SK-N-SH (cell line): ENCODE results near the gene FBXW10. TPM values are rescaled to one million over a fixed set of nuclear protein-coding genes. Genes with fewer than 3 reads are reported as not detected.
"Not testable (repeated sequence)": the region's sequence is repeated elsewhere in the genome, so short reads cannot be mapped to it uniquely, and the experiment has no call there.

Experiments used
- CTCF ChIA-PET: fragments of 300-600, 350-600 bp; formaldehyde crosslinking; extraction: SDS; loops from one replicate; lab custom pipeline; 2021; lab: Yijun Ruan, JAX
- POLR2A ChIA-PET: fragments of 350-600 bp; sonication (Branson Sonifier 250); formaldehyde crosslinking; extraction: SDS; loops from one replicate; lab custom pipeline; 2020; ENCODE audit warnings: antibody characterized with exemption, inconsistent platforms; lab: Yijun Ruan, JAX
- DNase-seq: peaks from one replicate; pipeline ENCODE4 v3.0.0; 2012
- H2AFZ ChIP-seq: fragments of 200-600 bp; sonication (generic); 2 replicates; pipeline ENCODE4 v1.8.1; 2016; ENCODE audit warnings: antibody characterized with exemption, mild to moderate bottlenecking, low read depth
- H3F3A ChIP-seq: fragments of 200-600 bp; sonication (generic); replicated peaks from 2 replicates; pipeline ENCODE3; 2016; ENCODE audit warnings: antibody characterized with exemption, mild to moderate bottlenecking; ENCODE audit not compliant: insufficient read depth
- H3K27ac ChIP-seq, 2 experiments: fragments of 200-500 bp in 1 of 2; fragments of 200-600 bp in 1 of 2; sonication (Bioruptor generic) in 1 of 2; sonication (generic), shearing (Covaris generic) in 1 of 2; 2 replicates each; pipeline versions ENCODE4 v1.5.1 to v1.6.1; 2014 to 2016; ENCODE audit warnings: low read depth in 2 of 2, inconsistent platforms in 1 of 2, low read length in 1 of 2, mild to moderate bottlenecking in 1 of 2, mixed read lengths in 1 of 2
- H3K27me3 ChIP-seq: fragments of 200-600 bp; sonication (generic), shearing (Covaris generic); 2 replicates; pipeline ENCODE4 v1.6.1; 2016; ENCODE audit warnings: mixed run types; ENCODE audit not compliant: insufficient read depth
- H3K36me3 ChIP-seq, 2 experiments: fragments of 200-500 bp in 1 of 2; fragments of 200-600 bp in 1 of 2; sonication (Bioruptor generic) in 1 of 2; sonication (generic) in 1 of 2; replicated peaks in 1 of 2; 2 replicates each; pipeline versions ENCODE3 to v1.5.1; 2014 to 2016; ENCODE audit warnings: low read length in 1 of 2, mild to moderate bottlenecking in 1 of 2; ENCODE audit not compliant: insufficient read depth in 2 of 2, control insufficient read depth in 1 of 2
- H3K4me1 ChIP-seq, 2 experiments: fragments of 200-500 bp in 1 of 2; fragments of 200-600 bp in 1 of 2; sonication (Bioruptor generic) in 1 of 2; sonication (generic), shearing (Covaris generic) in 1 of 2; 2 replicates each; pipeline versions ENCODE4 v1.5.1 to v1.6.1; 2014 to 2016; ENCODE audit warnings: low read depth in 1 of 2, low read length in 1 of 2, mixed run types in 1 of 2; ENCODE audit not compliant: insufficient read depth in 2 of 2, control insufficient read depth in 1 of 2
- H3K4me2 ChIP-seq: fragments of 200-600 bp; sonication (generic), shearing (Covaris generic); 2 replicates; pipeline ENCODE4 v1.6.1; 2017; ENCODE audit warnings: mixed run types
- H3K4me3 ChIP-seq, 2 experiments: fragments of 200-500 bp in 1 of 2; fragments of 200-600 bp in 1 of 2; sonication (Bioruptor generic) in 1 of 2; sonication (generic), shearing (Covaris generic) in 1 of 2; 2 replicates each; pipeline versions ENCODE4 v1.5.1 to v1.8.1; 2014 to 2016; ENCODE audit warnings: low read depth in 2 of 2, inconsistent platforms in 1 of 2, low read length in 1 of 2, mild to moderate bottlenecking in 1 of 2, mixed read lengths in 1 of 2, moderate library complexity in 1 of 2
- H3K79me2 ChIP-seq: fragments of 200-600 bp; sonication (generic); 2 replicates; pipeline ENCODE4 v1.8.1; 2017; ENCODE audit warnings: mild to moderate bottlenecking; ENCODE audit not compliant: insufficient read depth
- H3K9ac ChIP-seq: fragments of 200-600 bp; sonication (generic); 2 replicates; pipeline ENCODE4 v1.6.1; 2017; ENCODE audit warnings: mixed run types
- H3K9me2 ChIP-seq: fragments of 200-600 bp; sonication (generic); 2 replicates; pipeline ENCODE4 v1.6.1; 2017; ENCODE audit warnings: mixed run types
- H3K9me3 ChIP-seq: fragments of 200-600 bp; sonication (generic); 2 replicates; pipeline ENCODE4 v1.6.1; 2017; ENCODE audit warnings: mixed run types, mild to moderate bottlenecking, moderate library complexity
- H4K20me1 ChIP-seq: fragments of 200-600 bp; sonication (generic); 2 replicates; pipeline ENCODE4 v1.6.1; 2017; ENCODE audit warnings: mild to moderate bottlenecking, mixed run types; ENCODE audit not compliant: insufficient read depth
- WGBS: methylation state at CpG from one replicate; pipeline ENCODE4 v1.1.6; 2017; ENCODE audit warnings: low lambda C conversion rate; 5-methylcytosine and 5-hydroxymethylcytosine counted together
- polyA plus RNA-seq, 3 experiments: library from polyadenylated mRNA; depleted of rRNA; stranded (reverse); fragments of >200 nt; gene quantifications; 2 replicates each; pipeline ENCODE4 v1.2.3, GENCODE V29; 2012

FBXW10 gene
- polyA plus RNA-seq, 1 of the 3 experiments (the other 2 are of a cell fraction) = 0.02 TPM

- H4K20me1 ChIP-seq, H3F3A ChIP-seq, H3K27ac ChIP-seq, H3K4me3 ChIP-seq, H3K4me2 ChIP-seq, H3K9ac ChIP-seq, H3K9me2 ChIP-seq, H3K36me3 ChIP-seq, H3K79me2 ChIP-seq, CTCF ChIA-PET, H2AFZ ChIP-seq, POLR2A ChIA-PET, DNase-seq, H3K4me1 ChIP-seq, H3K9me3 ChIP-seq, H3K27me3 ChIP-seq: not testable (repeated sequence)
- WGBS = 61% methylated on average over 4 of the region's 5 CpGs
Observed at GRCh38 chr17:18722612-18723011, 21.2 kb upstream of the FBXW10 start.

GRCh38 chr17:18723509-18723908, 20.3 kb upstream of the FBXW10 start:
- H3K4me2 ChIP-seq, H3K79me2 ChIP-seq, POLR2A ChIA-PET, CTCF ChIA-PET, H3F3A ChIP-seq, H3K4me3 ChIP-seq, H2AFZ ChIP-seq, H3K9me2 ChIP-seq, H3K9ac ChIP-seq, H3K27me3 ChIP-seq, H4K20me1 ChIP-seq, DNase-seq, H3K4me1 ChIP-seq, H3K9me3 ChIP-seq, H3K27ac ChIP-seq, H3K36me3 ChIP-seq: not testable (repeated sequence)
- 87% methylated on average over 1 of the region's 1 CpG for WGBS

- H3F3A ChIP-seq, POLR2A ChIA-PET, H3K4me1 ChIP-seq, DNase-seq, H3K9ac ChIP-seq, H4K20me1 ChIP-seq, H3K4me3 ChIP-seq, H3K27ac ChIP-seq, H3K36me3 ChIP-seq, H2AFZ ChIP-seq, H3K4me2 ChIP-seq, H3K27me3 ChIP-seq, H3K9me3 ChIP-seq, CTCF ChIA-PET, H3K79me2 ChIP-seq, H3K9me2 ChIP-seq: not testable (repeated sequence)
- WGBS = 89% methylated on average over 1 of the region's 1 CpG
Observed at GRCh38 chr17:18732438-18732837, 11.4 kb upstream of the FBXW10 start.

DNA sequence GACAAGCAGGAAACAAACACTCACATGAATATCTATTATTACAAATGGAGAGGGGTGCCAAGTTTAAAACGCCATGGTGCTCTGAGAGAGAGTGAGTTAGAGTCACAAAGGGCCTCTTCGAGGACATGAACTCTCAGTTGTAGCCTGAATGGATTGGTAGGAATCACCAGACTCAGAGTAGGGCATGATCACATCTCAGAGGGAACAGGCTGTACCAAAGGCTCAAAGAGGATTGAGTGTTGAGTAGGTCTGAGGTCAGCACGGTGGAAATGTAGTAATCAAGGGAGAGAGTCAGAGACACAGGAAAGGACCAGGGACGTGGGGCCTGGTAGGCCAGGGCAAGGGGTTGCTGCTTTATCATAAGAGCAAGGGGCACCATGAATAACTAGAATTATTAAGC, 10.5 kb upstream of the FBXW10 start:
- H3K9me2 ChIP-seq, DNase-seq, H3K79me2 ChIP-seq, H3K9me3 ChIP-seq, H2AFZ ChIP-seq, H3K27ac ChIP-seq, POLR2A ChIA-PET, H3F3A ChIP-seq, H4K20me1 ChIP-seq, H3K4me2 ChIP-seq, H3K27me3 ChIP-seq, H3K4me1 ChIP-seq, H3K9ac ChIP-seq, CTCF ChIA-PET, H3K36me3 ChIP-seq, H3K4me3 ChIP-seq: not testable (repeated sequence)
- 83% methylated on average over 4 of the region's 4 CpGs for WGBS

DNA sequence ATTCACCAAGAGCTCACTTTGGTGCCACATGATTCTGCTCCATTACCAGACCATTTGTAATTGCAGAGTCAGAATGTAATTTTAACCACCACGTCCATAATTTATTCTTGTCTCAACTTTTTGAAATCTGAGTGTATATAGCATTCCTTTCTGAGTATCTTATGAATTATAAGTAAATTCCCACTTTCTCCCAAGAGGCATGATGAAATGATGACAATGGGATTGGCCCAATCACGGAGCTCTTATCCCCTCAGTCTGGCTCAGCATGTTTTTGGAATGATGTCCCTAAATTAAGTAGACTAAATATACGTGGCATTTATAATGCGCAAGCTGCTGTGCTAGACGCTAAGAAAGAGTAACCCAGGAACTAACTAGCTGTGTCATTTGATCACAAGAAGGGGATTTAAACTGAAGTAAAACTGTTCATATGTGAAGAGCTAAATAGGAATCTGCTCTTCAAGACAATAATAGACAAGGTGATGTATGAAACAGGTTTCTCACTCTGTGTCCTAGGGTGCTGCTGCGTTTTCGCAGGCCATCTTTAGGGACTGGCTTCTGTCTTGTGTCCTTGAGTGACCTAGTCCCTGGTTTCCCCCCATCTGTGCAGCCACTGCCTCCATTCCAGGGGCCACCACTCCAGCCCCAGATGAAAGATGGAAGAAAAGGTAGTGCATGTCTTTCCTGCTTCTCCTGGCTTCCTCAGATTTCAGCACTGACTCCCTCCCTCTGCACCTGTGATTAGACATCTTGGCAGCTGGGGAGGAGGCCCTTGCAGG, 4.0 kb upstream of the FBXW10 start:
- DNase-seq, H3K27ac ChIP-seq, H3K36me3 ChIP-seq, H3K9ac ChIP-seq, H4K20me1 ChIP-seq, H3K9me2 ChIP-seq, H3K4me2 ChIP-seq, H3F3A ChIP-seq, POLR2A ChIA-PET, H3K27me3 ChIP-seq, H2AFZ ChIP-seq, H3K79me2 ChIP-seq, H3K4me3 ChIP-seq, H3K9me3 ChIP-seq, H3K4me1 ChIP-seq, CTCF ChIA-PET: not testable (repeated sequence)
- WGBS = 92% methylated on average over 7 of the region's 7 CpGs

DNA sequence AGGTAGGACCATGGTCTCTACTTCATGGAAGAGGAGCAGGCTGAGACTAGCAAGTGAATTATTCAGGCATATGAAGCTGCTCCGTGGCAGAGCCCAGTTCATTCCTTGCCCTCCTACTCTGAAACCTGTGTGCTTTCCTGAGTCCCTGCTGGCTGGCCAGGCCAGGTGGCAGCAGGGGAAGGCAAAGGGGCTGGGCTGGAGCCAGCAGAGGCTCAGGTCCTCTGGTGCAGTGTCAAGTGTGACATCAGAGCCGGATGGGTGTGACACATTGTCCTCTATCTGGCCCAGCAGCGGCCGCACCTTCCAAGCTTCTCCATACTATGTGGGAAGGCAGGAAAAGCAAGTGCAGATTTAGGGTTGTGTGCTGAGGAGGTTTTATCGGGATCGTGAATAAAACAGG, 2.6 kb upstream of the FBXW10 start:
- H3K9me3 ChIP-seq, H3K36me3 ChIP-seq, CTCF ChIA-PET, H3K4me1 ChIP-seq, H3K79me2 ChIP-seq, H3K27ac ChIP-seq, H3K4me2 ChIP-seq, H3K4me3 ChIP-seq, H3K9ac ChIP-seq, H2AFZ ChIP-seq, H4K20me1 ChIP-seq, POLR2A ChIA-PET, H3F3A ChIP-seq, H3K27me3 ChIP-seq, DNase-seq, H3K9me2 ChIP-seq: not testable (repeated sequence)
- WGBS = 97% methylated on average over 4 of the region's 6 CpGs
